ENCODE measurements around the gene SPP2. TPM values are rescaled to one million over a fixed set of nuclear protein-coding genes. Genes with fewer than 3 reads are reported as not detected.

The SPP2 gene
- total RNA-seq, 1 experiment from 2014 or later, result not detected

DNA sequence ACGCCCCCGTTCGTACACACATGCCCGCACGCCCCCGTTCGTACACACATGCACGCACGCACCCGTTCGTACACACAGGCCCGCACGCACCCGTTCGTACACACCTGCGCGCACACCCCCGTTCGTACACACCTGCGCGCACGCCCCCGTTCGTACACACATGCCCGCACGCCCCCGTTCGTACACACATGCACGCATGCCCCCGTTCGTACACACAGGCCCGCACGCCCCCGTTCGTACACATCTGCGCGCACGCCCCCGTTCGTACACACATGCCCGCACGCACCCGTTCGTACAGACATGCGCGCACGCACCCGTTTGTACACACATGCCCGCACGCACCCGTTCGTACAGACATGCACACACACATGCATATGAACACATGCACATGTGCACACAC, 45.7 kb downstream of the SPP2 start:
- Histone ChIP-seq H4K5ac (ENCODE audit: insufficient read length, low read depth, low read length) (no peak overlapping the region), H3K9ac (ENCODE audit: extremely low read depth, insufficient read length, low read length) (no peak overlapping the region), H3K18ac (ENCODE audit: insufficient read length, low read depth, low read length) (no peak overlapping the region), H2BK15ac (ENCODE audit: low read depth, low read length) (no peak overlapping the region), H3K23me2 (ENCODE audit: insufficient read length, low read depth, low read length, poor library complexity, severe bottlenecking) (no peaks in the 10 kb centered on the region), H2BK5ac (ENCODE audit: insufficient read length, low read length) (no peak overlapping the region), H2BK120ac (ENCODE audit: low read depth, low read length, poor library complexity, severe bottlenecking) (no peak overlapping the region), H3K4me2 (ENCODE audit: insufficient read depth, insufficient read length, low read length) (no peak overlapping the region), H3K23ac (ENCODE audit: insufficient read length, low read depth, low read length) (no peak overlapping the region), H3K4ac (ENCODE audit: low read depth, low read length) (no peak overlapping the region), H3K79me2 (ENCODE audit: insufficient read depth, low read length) (no peaks in the 10 kb centered on the region), H3T11ph (ENCODE audit: low read length) (no peak overlapping the region), H4K8ac (replicated peaks; ENCODE audit: insufficient read length, low read depth, low read length) (no peak overlapping the region), H3K79me1 (ENCODE audit: insufficient read depth, low read depth, low read length, poor library complexity, severe bottlenecking) (no peaks in the 10 kb centered on the region), H4K91ac (ENCODE audit: insufficient read length, low read depth, low read length) (no peak overlapping the region), H3K9me3 (ENCODE audit: control insufficient read depth, low read depth, low read length) (no peaks in the 10 kb centered on the region), H2BK12ac (ENCODE audit: insufficient read length, low read depth, low read length) (no peak overlapping the region), H4K20me1 (ENCODE audit: control insufficient read depth, insufficient read depth, insufficient read length) (no peaks in the 10 kb centered on the region), H3K27ac (ENCODE audit: insufficient read length, low read depth, low read length) (no peak overlapping the region), H3K14ac (ENCODE audit: insufficient read depth, low read length) (no peak overlapping the region), H2AFZ (ENCODE audit: low read length) (no peak overlapping the region), H3K4me1 (ENCODE audit: insufficient read depth, low read length) (0 out of 2 replicates have a peak, but pooled peaks cover 4% of the 10 kb centered on the region), H2AK5ac (ENCODE audit: insufficient read length, low read length) (no peak overlapping the region), H3K56ac (ENCODE audit: insufficient read length, low read depth, low read length) (no peak overlapping the region), H2BK20ac (ENCODE audit: low read depth, low read length, poor library complexity, severe bottlenecking) (no peak overlapping the region), H3K27me3 (ENCODE audit: insufficient read depth, low read length) (no peaks in the 10 kb centered on the region)
- Mint-ChIP-seq H3K9me3 (peaks cover 0 to 2% of the 10 kb centered on the region in 2 experiments; a peak in 1 of 5 replicates), H3K27me3 (ENCODE audit: low read depth) (peaks cover 1% of the 10 kb centered on the region; the same call in 1 of the 2 replicates), H3K36me3 (ENCODE audit: insufficient read depth in 1 of 3, low read depth in 3 of 3) (no peaks in the 10 kb centered on the region), H3K27ac (no peak overlapping the region; a peak in 1 of 7 replicates), H3K4me3 (no peak overlapping the region), H3K4me1 (peaks cover 9 to 13% of the 10 kb centered on the region in 2 experiments)
- WGBS (ENCODE audit: extremely low coverage, insufficient read length, low lambda C conversion rate), result no CpG with 5 or more reads among the region's 52 CpGs
- no peak for DNase-seq
- TF ChIP-seq, protein P1, sequence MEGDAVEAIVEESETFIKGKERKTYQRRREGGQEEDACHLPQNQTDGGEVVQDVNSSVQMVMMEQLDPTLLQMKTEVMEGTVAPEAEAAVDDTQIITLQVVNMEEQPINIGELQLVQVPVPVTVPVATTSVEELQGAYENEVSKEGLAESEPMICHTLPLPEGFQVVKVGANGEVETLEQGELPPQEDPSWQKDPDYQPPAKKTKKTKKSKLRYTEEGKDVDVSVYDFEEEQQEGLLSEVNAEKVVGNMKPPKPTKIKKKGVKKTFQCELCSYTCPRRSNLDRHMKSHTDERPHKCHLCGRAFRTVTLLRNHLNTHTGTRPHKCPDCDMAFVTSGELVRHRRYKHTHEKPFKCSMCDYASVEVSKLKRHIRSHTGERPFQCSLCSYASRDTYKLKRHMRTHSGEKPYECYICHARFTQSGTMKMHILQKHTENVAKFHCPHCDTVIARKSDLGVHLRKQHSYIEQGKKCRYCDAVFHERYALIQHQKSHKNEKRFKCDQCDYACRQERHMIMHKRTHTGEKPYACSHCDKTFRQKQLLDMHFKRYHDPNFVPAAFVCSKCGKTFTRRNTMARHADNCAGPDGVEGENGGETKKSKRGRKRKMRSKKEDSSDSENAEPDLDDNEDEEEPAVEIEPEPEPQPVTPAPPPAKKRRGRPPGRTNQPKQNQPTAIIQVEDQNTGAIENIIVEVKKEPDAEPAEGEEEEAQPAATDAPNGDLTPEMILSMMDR (conservative IDR thresholded peaks at IDR 0.05), result no peak

All from H9 (cell line).